ENCODE results near the gene NLN.
A peak's percentile ranks its signal among the peaks of the same experiment; 100 is the strongest.
"Not testable (repeated sequence)": the region's sequence is repeated elsewhere in the genome, so short reads cannot be mapped to it uniquely, and the experiment has no call there.

The NLN gene

GRCh38 chr5:65772963-65773362 is 51.0 kb downstream of the NLN start:
- not testable (repeated sequence) for DNase-seq (ENCODE audit: low spot score)

- no peak for DNase-seq (ENCODE audit: low spot score)
Observed at GRCh38 chr5:65774346-65774745, 52.3 kb downstream of the NLN start.

GRCh38 chr5:65775476-65775875 is 53.5 kb downstream of the NLN start:
- DNase-seq (ENCODE audit: low spot score): no peak

DNA sequence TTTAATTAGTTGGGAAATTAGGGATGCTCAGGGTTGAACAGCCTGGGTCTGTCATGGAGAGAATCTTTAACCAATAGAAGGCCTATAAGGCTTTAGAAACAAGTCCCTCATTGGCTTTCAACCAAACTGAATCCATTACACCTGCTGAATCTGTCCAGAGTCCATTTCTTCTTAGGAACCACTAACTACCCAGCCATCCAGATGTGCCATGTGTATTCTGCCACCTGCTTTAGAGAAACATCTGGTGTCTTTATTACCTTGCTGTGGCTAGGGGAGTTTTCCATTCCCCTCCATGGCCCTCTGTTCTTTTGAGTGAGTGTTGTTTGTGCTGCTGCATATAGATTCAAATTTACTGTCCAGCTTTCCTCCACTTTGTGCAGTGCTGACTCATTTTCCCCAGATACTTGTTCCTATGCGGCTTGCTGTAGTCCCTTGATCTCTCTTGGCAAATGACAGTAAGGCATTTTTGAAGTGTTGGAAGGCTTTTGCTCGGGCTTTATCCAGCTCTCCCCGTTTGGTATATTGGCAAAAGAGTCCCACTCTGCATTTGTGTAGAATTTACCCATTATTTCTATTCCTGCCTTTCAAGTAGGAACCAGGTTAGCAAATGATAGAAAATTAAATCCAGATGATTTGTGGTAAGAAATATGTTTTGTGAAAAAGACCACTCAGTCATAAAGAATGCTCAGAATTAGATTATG is 54.6 kb downstream of the NLN start:
- DNase-seq (ENCODE audit: low spot score): no peak

GRCh38 chr5:65778126-65778525 is 56.1 kb downstream of the NLN start:
- DNase-seq (ENCODE audit: low spot score): no peak

- DNase-seq (ENCODE audit: low spot score): no peak
Observed at GRCh38 chr5:65779643-65780042, 57.6 kb downstream of the NLN start.

GRCh38 chr5:65788296-65788695 is 66.3 kb downstream of the NLN start:
- DNase-seq (ENCODE audit: low spot score): not testable (repeated sequence)

DNA sequence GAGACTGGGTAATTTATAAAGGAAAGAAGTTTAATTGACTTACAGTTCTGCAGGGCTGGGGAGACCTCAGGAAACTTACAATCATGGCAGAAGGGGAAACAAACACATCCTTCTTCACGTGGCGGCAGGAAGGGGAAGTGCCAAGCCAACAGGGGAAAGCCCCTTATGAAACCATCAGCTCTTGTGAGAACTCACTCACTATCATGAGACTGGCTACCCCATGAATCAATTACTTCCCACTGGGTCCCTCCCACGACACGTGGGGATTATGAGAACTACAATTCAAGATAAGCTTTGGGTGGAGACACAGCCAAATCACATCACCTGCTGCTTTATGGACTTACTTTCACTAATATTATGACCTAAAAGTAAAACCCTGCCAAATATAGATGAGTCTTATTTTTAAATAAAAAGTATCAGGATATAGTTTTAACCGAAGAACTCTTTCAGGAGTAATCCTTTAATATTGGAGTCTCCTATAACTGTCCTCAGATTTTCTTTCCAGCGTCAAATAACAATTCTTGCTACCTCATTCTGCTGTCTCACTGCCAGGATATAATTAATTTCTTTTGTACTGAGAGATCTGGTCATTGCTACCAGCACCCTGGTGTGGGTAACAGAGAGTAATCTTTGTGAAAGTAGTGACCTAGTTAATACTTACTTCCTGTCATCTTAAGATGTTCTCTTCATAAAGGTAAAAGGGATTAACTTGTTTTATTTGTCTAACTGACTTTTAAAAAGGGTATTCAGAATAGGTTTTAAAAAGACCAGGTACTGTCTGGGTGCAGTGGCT is 68.6 kb downstream of the NLN start:
- DNase-seq (ENCODE audit: low spot score): no peak

DNA sequence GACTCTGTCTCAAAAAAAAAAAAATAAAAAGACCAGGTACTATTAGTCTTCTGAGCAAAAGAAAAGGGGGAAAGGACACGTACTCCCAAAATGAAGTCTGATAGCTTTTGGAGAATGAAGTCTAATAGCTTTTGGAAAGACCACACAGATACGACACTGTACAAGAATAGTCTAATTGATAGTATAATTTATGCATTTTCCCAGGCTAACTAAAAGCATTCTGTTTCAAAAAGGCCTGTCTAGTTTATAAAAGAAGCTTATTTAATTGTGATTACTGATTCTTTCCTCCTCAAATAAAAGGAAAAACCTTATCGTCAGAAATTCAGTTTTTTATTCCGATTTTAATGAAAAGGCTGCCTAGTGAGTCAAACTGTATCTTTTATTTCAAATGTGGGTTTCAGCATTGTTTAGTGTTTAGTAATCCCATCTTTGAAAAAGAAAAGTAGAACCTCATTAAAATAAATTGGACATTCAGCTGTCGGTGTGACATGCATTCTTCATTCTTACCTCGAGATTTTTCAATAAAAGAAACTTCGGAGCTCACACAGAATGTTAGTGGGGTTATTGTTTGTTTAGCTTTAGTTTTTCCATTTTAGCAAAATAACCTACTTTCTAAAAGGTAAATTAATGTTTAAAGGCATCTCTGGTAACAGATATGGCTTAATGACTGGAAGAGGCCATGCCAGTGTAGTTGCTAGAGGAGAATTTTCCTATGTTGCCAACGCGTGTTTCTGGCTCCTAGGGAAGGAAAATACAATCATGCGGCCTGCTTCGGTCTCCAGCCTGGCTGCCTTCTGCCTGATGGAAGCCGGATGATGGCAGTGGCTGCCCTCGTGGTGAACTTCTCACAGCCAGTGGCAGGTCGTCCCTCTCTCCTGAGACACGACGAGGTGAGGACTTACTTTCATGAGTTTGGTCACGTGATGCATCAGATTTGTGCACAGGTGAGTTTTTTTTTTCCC is 70.0 kb downstream of the NLN start:
- no peak for DNase-seq (ENCODE audit: low spot score)

GRCh38 chr5:65796269-65796668 is 74.3 kb downstream of the NLN start:
- DNase-seq (ENCODE audit: low spot score): no peak

GRCh38 chr5:65796751-65797316 is 74.8 kb downstream of the NLN start:
- DNase-seq (ENCODE audit: low spot score): peak; percentile 87

DNA sequence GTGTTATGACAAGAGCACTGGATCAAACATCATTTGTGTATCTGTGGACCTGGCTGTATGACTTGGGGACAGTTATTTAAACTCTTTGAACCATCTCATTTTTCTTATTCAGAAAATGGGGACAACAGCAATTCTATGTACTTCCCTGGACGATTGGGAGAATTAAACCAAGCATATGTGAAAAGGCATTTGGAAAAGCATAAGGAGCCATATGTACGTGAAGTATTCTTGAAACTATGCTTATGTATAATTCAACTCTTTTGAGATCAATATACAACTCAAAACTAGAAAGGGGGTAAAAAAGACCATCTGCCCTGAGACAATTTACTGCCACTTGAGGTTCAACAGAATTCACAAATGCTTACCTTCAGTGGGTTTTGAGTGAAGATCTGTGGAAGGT is 75.5 kb downstream of the NLN start:
- DNase-seq (ENCODE audit: low spot score): no peak

GRCh38 chr5:65799857-65800256 is 77.9 kb downstream of the NLN start:
- DNase-seq (ENCODE audit: low spot score): no peak

DNA sequence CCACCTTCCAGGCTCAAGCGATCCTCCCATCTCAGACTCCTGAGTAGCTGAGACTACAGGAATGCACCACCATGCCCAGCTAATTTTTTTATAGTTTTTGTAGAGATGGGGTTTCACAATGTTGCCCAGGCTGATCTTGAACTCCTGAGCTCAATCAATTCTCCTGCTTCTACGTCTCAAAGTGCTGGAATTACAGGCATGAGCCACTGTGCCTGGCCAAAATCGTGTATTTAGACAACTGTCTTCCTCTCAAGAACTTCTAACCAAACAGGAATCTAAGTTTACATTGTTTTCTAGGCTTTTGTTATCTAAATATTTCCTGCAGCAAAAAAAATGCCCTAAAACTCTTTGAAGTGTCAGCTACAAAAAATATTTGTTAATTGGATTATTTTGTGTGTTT is 78.8 kb downstream of the NLN start:
- no peak for DNase-seq (ENCODE audit: low spot score)

- DNase-seq (ENCODE audit: low spot score): no peak
Observed at GRCh38 chr5:65801352-65801783, 79.4 kb downstream of the NLN start.

DNA sequence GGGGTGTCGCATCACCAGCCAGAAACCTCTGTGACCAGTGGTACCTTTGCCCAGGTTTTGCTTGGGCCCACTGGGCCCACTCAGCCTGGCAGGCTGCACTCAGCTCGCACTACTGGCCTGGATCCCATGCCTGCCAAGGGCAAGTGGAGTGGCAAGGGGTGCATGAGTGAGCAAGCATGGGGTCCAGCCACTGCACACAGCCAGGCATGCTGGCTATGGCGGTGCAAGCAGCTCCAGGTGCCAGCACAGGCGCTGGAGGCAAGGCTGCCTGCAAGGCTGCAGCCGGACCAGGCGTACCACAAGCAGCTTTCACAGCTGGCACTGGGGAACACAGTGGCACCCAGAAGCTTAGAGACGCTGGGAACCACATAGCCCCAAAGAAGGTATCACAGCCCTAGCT is 80.1 kb downstream of the NLN start:
- no peak for DNase-seq (ENCODE audit: low spot score)

DNA sequence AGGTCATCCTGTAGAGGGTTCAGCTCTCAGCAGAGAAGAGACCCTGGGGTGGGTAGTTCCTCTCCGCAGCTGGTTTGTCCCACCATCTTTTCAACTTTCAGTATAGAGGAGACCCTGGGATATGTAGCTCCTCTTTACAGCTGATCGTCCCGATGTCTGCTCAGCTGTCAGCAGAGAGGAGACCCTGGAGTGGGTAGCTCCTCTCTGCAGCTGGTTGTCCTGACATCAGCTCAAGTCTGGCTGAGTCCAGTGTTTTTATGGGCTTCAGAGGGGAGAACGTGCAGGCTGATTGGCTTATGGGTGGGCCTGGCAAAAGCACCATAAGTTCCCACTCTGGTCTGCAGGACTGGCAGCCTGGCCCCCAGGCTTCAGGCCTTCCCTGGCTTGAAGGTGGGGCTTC is 80.8 kb downstream of the NLN start:
- DNase-seq (ENCODE audit: low spot score): no peak

- DNase-seq (ENCODE audit: low spot score): no peak
Observed at GRCh38 chr5:65803699-65804391, 81.8 kb downstream of the NLN start.

DNA sequence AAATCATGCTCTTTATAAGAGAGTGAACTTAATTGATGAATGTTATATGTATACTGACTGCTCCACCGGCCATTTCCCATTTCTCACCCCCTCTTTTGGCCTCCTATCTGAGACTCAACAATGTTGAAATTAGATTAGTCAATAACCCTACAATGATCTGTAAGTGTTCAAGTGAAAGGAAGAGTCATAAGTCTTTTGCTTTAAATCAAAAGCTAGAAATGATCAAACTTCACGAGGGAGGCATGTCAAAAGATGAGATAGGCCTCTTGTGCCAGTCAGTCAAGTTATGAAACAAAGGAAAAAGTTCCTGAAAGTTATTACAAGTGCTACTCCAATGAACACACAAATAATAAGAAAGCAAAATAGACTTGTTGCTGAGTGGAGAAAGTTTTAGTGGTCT is 83.1 kb downstream of the NLN start:
- DNase-seq (ENCODE audit: low spot score): no peak

- not testable (repeated sequence) for DNase-seq (ENCODE audit: low spot score)
Observed at GRCh38 chr5:65807494-65807893, 85.5 kb downstream of the NLN start.

- DNase-seq (ENCODE audit: low spot score): no peak
Observed at GRCh38 chr5:65808251-65808741, 86.3 kb downstream of the NLN start.

Measured in SW480 (cell line).